Bronchial epithelial cell (primary cell): ENCODE results near the gene BBX. TPM values are rescaled to one million over a fixed set of nuclear protein-coding genes. Genes with fewer than 3 reads are reported as not detected.
A peak's percentile ranks its signal among the peaks of the same experiment; 100 is the strongest.

ENCODE experiments used
- DNase-seq: peaks from one replicate; pipeline ENCODE4 v3.0.0-alpha.2; 2010; ENCODE audit warnings: low read depth
- FAIRE-seq: peaks from 2 replicates; lab custom pipeline; 2011; peaks lifted over from hg19 to GRCh38; lab: Jason Lieb, UNC
- H3K27me3 ChIP-seq: 2 replicates; pipeline ENCODE4 v1.5.1; 2011; ENCODE audit warnings: low read length; ENCODE audit not compliant: control insufficient read depth, insufficient read depth
- H3K36me3 ChIP-seq: 2 replicates; pipeline ENCODE4 v1.5.1; 2011; ENCODE audit warnings: low read length; ENCODE audit not compliant: control insufficient read depth, insufficient read depth
- H3K4me3 ChIP-seq: 2 replicates; pipeline ENCODE4 v1.5.1; 2011; ENCODE audit warnings: mild to moderate bottlenecking, low read depth, low read length, control low read depth
- CTCF ChIP-seq: IDR thresholded peaks from 2 replicates; pipeline ENCODE4 v1.5.1; 2011; ENCODE audit warnings: mild to moderate bottlenecking, moderate library complexity, low read length, control low read depth, inconsistent platforms; ENCODE audit not compliant: insufficient read depth, severe bottlenecking
- total RNA-seq: library from RNA; depleted of rRNA; stranded (reverse); fragments of >200 nt; gene quantifications from 2 replicates; pipeline ENCODE4 v1.2.1, GENCODE V29; 2014

BBX gene
- total RNA-seq, 1 donor from 2014 or later: 49.5 TPM

- no peak overlapping the region for H3K4me3 ChIP-seq
- no peaks in the 10 kb centered on the region for H3K27me3 ChIP-seq
- peak; percentile 10 for DNase-seq
- FAIRE-seq: no peak
- no peaks in the 10 kb centered on the region for H3K36me3 ChIP-seq
- TF ChIP-seq CTCF: no peak
Measured at GRCh38 chr3:107496855-107497254, 25.9 kb upstream of the BBX start.

- FAIRE-seq: no peak
- no peak for DNase-seq
- Histone ChIP-seq H3K36me3 (no peaks in the 10 kb centered on the region), H3K4me3 (no peak overlapping the region), H3K27me3 (no peaks in the 10 kb centered on the region)
- TF ChIP-seq CTCF: no peak
Measured at GRCh38 chr3:107498646-107499045, 24.1 kb upstream of the BBX start.

GRCh38 chr3:107506458-107506857 lies 16.3 kb upstream of the BBX start:
- no peak for FAIRE-seq
- Histone ChIP-seq H3K27me3 (no peaks in the 10 kb centered on the region), H3K36me3 (no peaks in the 10 kb centered on the region), H3K4me3 (no peak overlapping the region)
- DNase-seq: peak; percentile 59
- TF ChIP-seq CTCF: no peak

- no peak for TF ChIP-seq CTCF
- FAIRE-seq (no peak), DNase-seq (no peak)
- Histone ChIP-seq H3K36me3 (no peaks in the 10 kb centered on the region), H3K4me3 (no peak overlapping the region), H3K27me3 (no peaks in the 10 kb centered on the region)
Measured at GRCh38 chr3:107508331-107508730, 14.4 kb upstream of the BBX start.

GRCh38 chr3:107512108-107512507 lies 10.7 kb upstream of the BBX start:
- Histone ChIP-seq H3K27me3 (no peaks in the 10 kb centered on the region), H3K36me3 (no peaks in the 10 kb centered on the region), H3K4me3 (no peak overlapping the region)
- FAIRE-seq (no peak), DNase-seq (no peak)
- no peak for TF ChIP-seq CTCF

- FAIRE-seq: no peak
- TF ChIP-seq CTCF: no peak
- Histone ChIP-seq H3K27me3 (no peaks in the 10 kb centered on the region), H3K4me3 (no peak overlapping the region), H3K36me3 (no peaks in the 10 kb centered on the region)
- DNase-seq: no peak
Measured at GRCh38 chr3:107514453-107514852, 8.3 kb upstream of the BBX start.
